Endodermal cell (in vitro differentiated cells): ENCODE data around the gene ZCCHC14. TPM values are rescaled to one million over a fixed set of nuclear protein-coding genes. Genes with fewer than 3 reads are reported as not detected.

ENCODE experiments used
- DNase-seq: peaks from one replicate; pipeline ENCODE4 v3.0.0-alpha.2; 2017
- H3K27ac ChIP-seq: 2 replicates; pipeline ENCODE4 v1.5.1; 2013; ENCODE audit warnings: mild to moderate bottlenecking, low read depth, low read length, moderate library complexity
- H3K27me3 ChIP-seq: 2 replicates; pipeline ENCODE4 v1.6.1; 2013; ENCODE audit warnings: mild to moderate bottlenecking, low read length, moderate library complexity; ENCODE audit not compliant: insufficient read depth, control insufficient read depth, poor library complexity, severe bottlenecking
- H3K36me3 ChIP-seq: 2 replicates; pipeline ENCODE4 v1.7.0; 2013; ENCODE audit warnings: mild to moderate bottlenecking, low read length, moderate library complexity; ENCODE audit not compliant: control insufficient read depth, insufficient read depth
- H3K4me1 ChIP-seq: one replicate; pipeline ENCODE4 v1.7.0; 2013; ENCODE audit warnings: low read length; ENCODE audit not compliant: control insufficient read depth, insufficient read depth
- H3K4me3 ChIP-seq: 2 replicates; pipeline ENCODE4 v1.5.1; 2013; ENCODE audit warnings: mild to moderate bottlenecking, low read length, moderate library complexity
- H3K9ac ChIP-seq: 2 replicates; pipeline ENCODE4 v1.6.1; 2013; ENCODE audit warnings: mild to moderate bottlenecking, low read length, moderate library complexity; ENCODE audit not compliant: poor library complexity, severe bottlenecking; ENCODE audit errors: extremely low read depth
- H3K9me3 ChIP-seq: 2 replicates; pipeline ENCODE4 v1.6.1; 2013; ENCODE audit warnings: mild to moderate bottlenecking, low read length, moderate library complexity; ENCODE audit not compliant: control insufficient read depth
- H3K27ac Mint-ChIP-seq: 2 replicates; pipeline ENCODE4 v1.8.0; 2020; ENCODE audit warnings: mixed read lengths
- H3K27me3 Mint-ChIP-seq: 2 replicates; pipeline ENCODE4 v1.8.0; 2021; ENCODE audit warnings: mild to moderate bottlenecking, mixed read lengths; ENCODE audit not compliant: insufficient read depth
- H3K36me3 Mint-ChIP-seq: 2 replicates; pipeline ENCODE4 v1.8.0; 2020; ENCODE audit warnings: low read depth, mixed read lengths
- H3K4me1 Mint-ChIP-seq: 2 replicates; pipeline ENCODE4 v1.8.0; 2020; ENCODE audit warnings: mixed read lengths
- H3K4me3 Mint-ChIP-seq: 2 replicates; pipeline ENCODE4 v1.8.0; 2020; ENCODE audit warnings: mild to moderate bottlenecking, moderate library complexity, mixed read lengths
- H3K9me3 Mint-ChIP-seq: 2 replicates; pipeline ENCODE4 v1.8.0; 2020; ENCODE audit warnings: mild to moderate bottlenecking, mixed read lengths
- WGBS, 2 experiments: methylation state at CpG; one replicate each; pipeline versions ENCODE4 v1.1.5 to v1.1.7; 2013; ENCODE audit warnings: missing lambda C conversion rate in 2 of 2, mixed read lengths in 1 of 2; ENCODE audit not compliant: insufficient coverage in 1 of 2, insufficient read length in 1 of 2; 5-methylcytosine and 5-hydroxymethylcytosine counted together
- total RNA-seq, 2 donors: library from RNA; stranded (reverse); fragmentation: NEBNext Ultra II Directional in 1 of 2; extraction: Animal tissue kit (Norgen Biotek cat#: 25700) in 1 of 2; gene quantifications; 2 replicates in 1 of 2; 3 replicates in 1 of 2; pipeline ENCODE4 v1.2.1, GENCODE V29; 2021
- TF ChIP-seq, protein P1 (sequence below): fragments of 200-600 bp; sonication (generic); conservative IDR thresholded peaks from 2 replicates; pipeline ENCODE4 v1.5.0; 2021; ENCODE audit warnings: antibody characterized with exemption, mild to moderate bottlenecking

Gene ZCCHC14
- total RNA-seq, 2 donors from 2014 or later, result 27.3 to 33.7 TPM

DNA sequence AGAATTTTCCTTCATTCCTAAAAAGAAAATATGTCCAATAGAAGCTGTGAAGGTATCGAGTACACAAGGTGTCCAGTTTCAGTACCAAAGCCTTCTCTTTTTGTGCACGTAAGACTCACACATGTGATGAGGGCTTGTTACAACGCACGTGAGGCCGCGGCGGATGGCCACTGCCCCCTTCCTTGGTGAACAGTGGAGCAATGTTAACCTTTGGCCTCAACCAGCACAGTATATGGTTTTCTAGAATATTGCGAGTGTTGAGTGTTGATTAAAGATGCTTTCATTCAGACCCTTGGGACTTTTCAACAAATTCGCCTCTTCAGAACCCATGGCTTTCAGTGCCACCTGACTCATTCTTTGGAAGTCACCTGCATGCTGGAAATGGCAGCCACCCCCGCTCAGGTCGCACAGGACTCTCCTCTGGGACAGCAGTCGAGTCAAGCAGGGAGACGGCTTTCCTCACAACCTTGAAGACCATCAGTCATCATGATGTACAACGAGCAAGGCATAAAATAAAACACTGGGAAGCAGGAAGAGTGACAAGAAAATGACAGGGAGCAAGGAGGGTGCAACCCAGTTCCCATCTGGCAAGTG lies 86.2 kb downstream of the ZCCHC14 start:
- peaks cover 8% of the 10 kb centered on the region for H3K4me1 Mint-ChIP-seq
- H3K36me3 Mint-ChIP-seq, result peaks cover 63% of the 10 kb centered on the region
- DNase-seq, result peak; percentile 35
- Histone ChIP-seq H3K9ac (no peak overlapping the region), H3K9me3 (no peaks in the 10 kb centered on the region), H3K4me1 (no peaks in the 10 kb centered on the region), H3K27me3 (no peaks in the 10 kb centered on the region), H3K27ac (no peak overlapping the region), H3K4me3 (no peak overlapping the region), H3K36me3 (peaks cover 79% of the 10 kb centered on the region)
- 95 to 96% methylated on average over 9 to 14 of the region's 14 CpGs for WGBS, 2 experiments
- TF ChIP-seq, protein P1, sequence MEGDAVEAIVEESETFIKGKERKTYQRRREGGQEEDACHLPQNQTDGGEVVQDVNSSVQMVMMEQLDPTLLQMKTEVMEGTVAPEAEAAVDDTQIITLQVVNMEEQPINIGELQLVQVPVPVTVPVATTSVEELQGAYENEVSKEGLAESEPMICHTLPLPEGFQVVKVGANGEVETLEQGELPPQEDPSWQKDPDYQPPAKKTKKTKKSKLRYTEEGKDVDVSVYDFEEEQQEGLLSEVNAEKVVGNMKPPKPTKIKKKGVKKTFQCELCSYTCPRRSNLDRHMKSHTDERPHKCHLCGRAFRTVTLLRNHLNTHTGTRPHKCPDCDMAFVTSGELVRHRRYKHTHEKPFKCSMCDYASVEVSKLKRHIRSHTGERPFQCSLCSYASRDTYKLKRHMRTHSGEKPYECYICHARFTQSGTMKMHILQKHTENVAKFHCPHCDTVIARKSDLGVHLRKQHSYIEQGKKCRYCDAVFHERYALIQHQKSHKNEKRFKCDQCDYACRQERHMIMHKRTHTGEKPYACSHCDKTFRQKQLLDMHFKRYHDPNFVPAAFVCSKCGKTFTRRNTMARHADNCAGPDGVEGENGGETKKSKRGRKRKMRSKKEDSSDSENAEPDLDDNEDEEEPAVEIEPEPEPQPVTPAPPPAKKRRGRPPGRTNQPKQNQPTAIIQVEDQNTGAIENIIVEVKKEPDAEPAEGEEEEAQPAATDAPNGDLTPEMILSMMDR, result no peak
- H3K27me3 Mint-ChIP-seq, result no peaks in the 10 kb centered on the region
- no peaks in the 10 kb centered on the region for H3K9me3 Mint-ChIP-seq
- no peak overlapping the region for H3K27ac Mint-ChIP-seq
- H3K4me3 Mint-ChIP-seq, result no peak overlapping the region

DNA sequence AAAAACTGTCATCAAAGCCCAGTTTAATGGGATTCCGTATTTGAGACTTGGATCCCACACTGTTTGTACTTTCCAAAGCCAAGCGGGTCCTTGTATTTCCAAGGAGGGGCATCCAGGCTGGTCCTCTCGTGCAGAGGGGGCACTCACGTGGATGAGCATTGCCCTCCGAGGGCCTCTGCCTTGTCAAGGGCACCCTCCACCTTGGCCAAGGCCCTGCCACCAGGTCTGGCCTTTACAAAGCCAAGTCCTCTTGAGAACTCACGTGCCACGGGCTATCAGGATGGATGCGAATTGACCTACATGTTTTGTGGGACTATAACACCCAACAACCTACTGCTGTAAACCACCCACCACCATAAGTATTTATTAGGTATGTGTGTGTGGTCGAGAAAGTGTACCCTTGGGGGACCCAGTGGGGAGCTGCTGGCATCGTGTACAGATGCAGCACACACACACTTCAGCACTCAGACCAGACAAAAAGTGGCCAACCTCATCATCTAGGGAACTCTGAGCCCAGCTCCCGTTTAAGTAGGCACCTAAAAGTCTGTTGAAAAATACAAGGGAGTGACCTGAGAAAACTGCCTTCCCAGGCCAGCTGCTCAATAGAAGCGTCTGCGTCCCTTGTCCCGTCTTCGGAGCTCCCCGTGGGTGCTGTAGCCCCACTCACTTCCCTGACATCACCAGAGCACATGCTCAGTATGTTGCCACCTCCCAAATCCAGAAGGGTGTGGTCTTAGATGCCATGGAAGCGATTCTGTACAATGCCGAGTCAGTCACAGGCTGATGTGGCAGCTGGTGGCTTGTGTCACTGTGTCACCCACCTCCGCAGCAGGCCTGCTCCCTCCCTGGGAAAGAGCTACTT lies 87.8 kb downstream of the ZCCHC14 start:
- Histone ChIP-seq H3K27me3 (no peaks in the 10 kb centered on the region), H3K36me3 (peaks cover 75% of the 10 kb centered on the region), H3K9me3 (no peaks in the 10 kb centered on the region), H3K27ac (no peak overlapping the region), H3K4me1 (no peaks in the 10 kb centered on the region), H3K4me3 (no peak overlapping the region), H3K9ac (no peak overlapping the region)
- WGBS, 2 experiments, result 90 to 94% methylated on average over 13 to 18 of the region's 19 CpGs
- Mint-ChIP-seq H3K36me3 (peaks cover 60% of the 10 kb centered on the region), H3K4me3 (no peak overlapping the region), H3K4me1 (peaks cover 8% of the 10 kb centered on the region), H3K27me3 (no peaks in the 10 kb centered on the region), H3K9me3 (no peaks in the 10 kb centered on the region), H3K27ac (no peak overlapping the region)
- DNase-seq, result peak; percentile 39
- TF ChIP-seq, protein P1, result no peak

DNA sequence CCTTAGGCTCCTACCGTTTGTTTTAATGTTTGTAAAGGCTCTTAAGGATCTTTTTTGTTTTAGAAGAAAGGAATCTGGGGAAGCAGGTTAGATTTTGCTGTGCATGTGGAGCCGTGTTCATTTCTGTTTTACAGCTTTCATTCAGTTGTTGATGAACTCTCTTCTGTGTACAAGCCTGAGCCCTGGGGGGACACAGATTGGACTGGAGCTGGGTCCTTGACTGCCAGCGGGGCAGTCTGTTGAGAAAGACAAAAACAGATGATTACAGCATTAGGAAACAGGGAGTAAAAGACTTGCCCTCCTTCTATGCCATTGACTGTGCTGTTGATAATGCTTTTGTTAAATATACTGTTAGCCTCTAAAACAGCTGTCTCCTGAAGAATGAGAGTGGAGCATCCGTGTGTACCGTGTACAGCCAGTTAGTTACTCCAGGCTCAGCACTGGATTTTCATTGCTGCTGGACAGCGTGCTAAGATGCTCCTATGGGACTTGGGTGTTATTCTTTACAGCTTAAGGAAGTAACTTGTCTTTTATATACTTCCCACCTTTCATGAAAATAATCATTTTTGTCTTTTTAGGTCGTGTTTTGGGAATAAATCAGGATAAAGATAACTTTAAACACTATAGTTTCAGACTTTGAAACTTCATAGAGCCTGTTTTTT lies 97.5 kb downstream of the ZCCHC14 start:
- H3K27me3 Mint-ChIP-seq, result no peaks in the 10 kb centered on the region
- no peak overlapping the region for H3K4me3 ChIP-seq
- H3K9me3 Mint-ChIP-seq, result no peaks in the 10 kb centered on the region
- no peak overlapping the region for H3K27ac Mint-ChIP-seq
- no peak overlapping the region for H3K27ac ChIP-seq
- H3K36me3 ChIP-seq, result peaks cover 31% of the 10 kb centered on the region
- H3K27me3 ChIP-seq, result no peaks in the 10 kb centered on the region
- H3K9ac ChIP-seq, result no peak overlapping the region
- DNase-seq, result no peak
- peaks cover 16% of the 10 kb centered on the region for H3K4me1 Mint-ChIP-seq
- H3K9me3 ChIP-seq, result no peaks in the 10 kb centered on the region
- TF ChIP-seq, protein P1, result no peak
- H3K4me1 ChIP-seq, result no peaks in the 10 kb centered on the region
- H3K36me3 Mint-ChIP-seq, result peaks cover 30% of the 10 kb centered on the region
- H3K4me3 Mint-ChIP-seq, result no peak overlapping the region
- 92 to 98% methylated on average over 6 to 7 of the region's 7 CpGs for WGBS, 2 experiments
